HG02759 (cell line): ENCODE measurements around the gene PIGC.

Experiments
- ATAC-seq: cut with Tn5 transposase; IDR thresholded peaks from one replicate; pipeline ENCODE4 v1.9.1; 2021; ENCODE audit warnings: mild to moderate bottlenecking, moderate library complexity; ENCODE audit not compliant: unreplicated experiment

The PIGC gene

DNA sequence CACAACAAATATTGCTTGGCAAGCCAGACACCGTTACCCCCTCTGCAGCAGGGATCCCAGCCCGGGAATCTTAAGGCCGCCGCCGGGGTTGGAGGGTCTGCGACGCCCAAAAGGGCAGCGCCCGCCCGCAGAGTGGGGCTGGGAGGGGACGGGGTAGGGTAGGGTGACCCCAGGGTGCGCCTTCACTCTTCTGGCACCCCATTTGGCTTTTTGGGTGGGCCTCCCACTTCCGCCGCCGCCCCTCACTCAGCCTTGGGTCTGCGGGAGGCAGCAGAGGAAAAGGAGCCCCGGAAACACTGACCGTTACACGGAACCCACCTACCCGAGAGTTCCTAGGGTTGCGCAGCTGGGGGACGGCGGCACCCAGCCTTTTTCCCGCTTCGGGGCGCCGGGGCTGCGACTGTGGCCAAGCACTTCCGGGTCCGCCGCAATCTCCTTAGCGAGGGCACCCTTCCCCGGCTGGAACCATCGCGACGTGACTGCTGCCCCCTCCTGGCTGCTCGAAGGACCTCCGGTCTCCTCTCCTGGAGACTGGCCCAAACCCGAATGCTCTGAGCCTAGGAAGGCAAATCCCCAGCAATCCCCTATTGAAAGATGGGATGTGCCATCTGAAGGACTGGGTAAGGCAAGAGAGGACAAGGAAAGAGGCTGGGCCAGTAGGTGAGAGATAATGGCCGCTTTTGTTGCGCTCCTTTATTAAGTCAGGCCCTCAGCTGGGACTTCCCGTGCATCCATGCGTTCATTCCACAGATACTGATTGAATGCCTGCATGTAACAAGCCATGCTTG is at the start of gene PIGC:
Gene PIGC, minus strand, starts transcription at position 404 of the 788 bp plus-strand sequence. CDS start 1,447 bp downstream, outside the sequence.
- ATAC-seq, result peak; percentile 99

- ATAC-seq, result no peak
Observed at GRCh38 chr1:172492421-172492820, 48.6 kb upstream of the PIGC start.

GRCh38 chr1:172489847-172490246 is 46.0 kb upstream of the PIGC start:
- no peak for ATAC-seq

DNA sequence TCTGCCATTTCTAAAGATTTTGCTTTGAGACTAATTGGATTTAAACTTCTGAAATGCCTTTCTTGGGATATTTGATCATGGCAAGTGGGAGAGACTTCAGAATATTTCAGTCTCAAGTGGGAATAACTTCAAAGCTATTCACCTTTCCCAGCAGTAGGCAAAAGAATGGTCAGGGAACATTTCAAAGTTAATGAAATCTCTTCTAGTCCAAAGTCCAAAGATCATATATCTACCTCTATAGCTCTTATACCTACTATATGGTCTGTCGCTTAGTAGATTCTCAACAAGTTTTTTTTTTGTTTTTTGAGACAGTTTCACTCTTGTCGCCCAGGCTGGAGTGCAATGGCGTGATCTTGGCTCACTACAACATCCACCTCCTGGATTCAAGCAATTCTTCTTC is 44.5 kb upstream of the PIGC start:
- no peak for ATAC-seq

- ATAC-seq, result no peak
Observed at GRCh38 chr1:172487550-172487949, 43.7 kb upstream of the PIGC start.

- ATAC-seq, result no peak
Observed at GRCh38 chr1:172486805-172487454, 43.1 kb upstream of the PIGC start.

GRCh38 chr1:172485626-172486025 is 41.8 kb upstream of the PIGC start:
- no peak for ATAC-seq

DNA sequence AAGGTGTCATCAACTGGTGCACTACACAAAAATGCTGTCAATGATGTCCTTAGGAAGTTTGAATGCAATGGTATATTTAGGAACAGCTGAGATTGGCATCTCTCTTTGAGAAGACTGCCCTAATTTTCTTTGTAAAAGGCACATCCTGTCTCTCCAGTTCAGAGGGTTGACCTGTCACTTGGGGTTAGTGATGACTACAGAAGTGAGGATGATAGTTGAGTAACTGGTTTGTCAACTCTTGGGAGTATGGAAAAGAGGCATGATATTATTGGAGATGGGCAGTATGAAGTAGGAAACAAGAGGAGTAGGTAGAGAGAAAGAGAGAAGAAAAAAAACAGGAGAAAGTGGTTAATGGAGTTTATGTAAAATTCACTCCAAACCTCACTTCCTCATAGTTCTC is 40.4 kb upstream of the PIGC start:
- ATAC-seq, result no peak

DNA sequence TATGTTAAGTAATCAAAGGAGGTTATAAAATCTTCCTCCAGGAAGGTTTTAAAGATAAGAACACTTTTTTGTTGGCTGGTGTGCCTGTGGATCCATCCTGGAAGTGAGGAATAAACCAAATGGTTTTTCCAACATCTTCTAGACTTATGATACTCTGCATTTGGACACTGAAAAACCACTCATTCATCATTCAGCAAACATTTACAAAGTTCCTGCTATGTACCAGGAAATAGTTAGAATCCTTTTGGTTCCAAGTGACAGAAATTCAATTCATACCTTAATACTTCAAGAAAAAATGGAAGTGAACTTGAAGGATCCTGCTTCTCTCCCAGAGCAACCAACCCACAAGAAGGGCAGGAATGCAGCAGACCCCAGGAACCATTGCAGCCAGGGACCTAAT is 39.6 kb upstream of the PIGC start:
- no peak for ATAC-seq

DNA sequence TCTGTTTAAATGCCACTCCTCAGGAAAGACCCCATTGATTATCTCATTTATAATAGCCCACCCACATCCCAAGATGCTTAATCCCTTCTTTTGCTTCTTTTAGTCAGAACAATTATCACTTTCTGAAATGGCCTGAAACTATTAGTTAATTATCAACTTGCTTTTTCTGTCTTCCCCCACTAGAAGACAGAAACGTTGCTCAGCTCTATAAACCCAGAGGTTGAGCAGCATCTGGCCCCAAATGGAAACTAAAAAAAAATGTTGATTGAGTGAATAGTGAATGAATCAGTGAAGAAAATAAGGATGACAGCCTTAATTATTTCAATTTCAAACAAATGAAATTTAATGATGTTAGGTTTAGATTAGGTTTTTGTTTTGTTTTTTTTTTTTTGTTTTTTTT is 38.2 kb upstream of the PIGC start:
- ATAC-seq, result no peak

DNA sequence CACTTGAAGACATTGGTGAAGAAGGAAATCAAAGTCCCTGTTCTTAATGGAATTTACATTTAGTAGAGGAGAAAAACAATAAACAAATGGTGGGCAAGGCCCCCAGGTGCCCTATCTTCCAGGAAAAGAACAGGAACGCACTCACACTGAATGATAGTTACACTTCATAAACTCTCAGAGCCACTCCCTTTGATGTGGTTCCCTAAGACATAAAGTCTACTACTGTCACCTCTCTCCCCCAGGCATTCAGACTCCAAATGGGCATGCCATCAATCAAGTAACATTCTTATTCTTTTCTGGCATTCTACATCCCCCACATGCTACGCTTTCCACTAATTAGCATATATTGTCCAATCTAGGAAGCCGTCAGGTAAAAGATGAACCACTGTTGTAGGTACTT is 36.6 kb upstream of the PIGC start:
- no peak for ATAC-seq

DNA sequence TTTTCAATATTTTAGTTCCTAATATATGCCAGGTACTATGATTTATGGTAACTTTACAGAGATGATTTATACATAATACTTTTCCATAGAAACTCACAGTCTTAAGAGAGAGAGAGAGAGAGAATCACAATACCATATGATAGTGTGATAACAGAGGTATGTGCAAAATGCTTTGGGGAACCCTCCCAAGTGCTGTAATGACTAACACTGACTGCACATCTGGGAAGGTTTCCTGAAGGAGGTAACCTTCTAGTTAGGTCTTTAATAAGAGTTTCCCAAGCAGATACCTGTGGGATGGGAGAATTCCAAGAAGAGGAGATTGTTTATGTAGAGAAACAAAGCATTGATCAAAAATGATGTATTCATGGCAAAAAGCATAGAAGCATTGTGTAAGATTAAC is 34.6 kb upstream of the PIGC start:
- no peak for ATAC-seq

GRCh38 chr1:172477741-172478140 is 33.9 kb upstream of the PIGC start:
- ATAC-seq, result no peak

DNA sequence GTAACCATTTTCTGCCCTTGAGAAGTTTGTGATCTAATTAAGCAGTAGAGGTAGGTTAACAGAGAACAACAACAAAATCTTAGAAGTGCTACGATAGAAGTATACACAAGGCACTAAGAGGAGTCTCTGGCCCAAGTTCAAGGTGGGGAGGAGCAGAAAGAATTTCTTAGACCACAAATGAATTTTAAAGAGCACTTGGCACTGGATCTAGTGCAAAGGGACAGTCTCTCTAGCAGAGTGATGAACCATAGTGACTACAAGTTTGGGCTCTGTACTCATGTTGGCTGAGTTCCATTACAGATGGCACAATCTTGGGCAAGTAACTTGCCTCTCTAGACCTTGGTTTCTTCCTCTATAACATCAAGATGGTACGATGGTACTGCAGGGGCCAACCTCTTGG is 33.3 kb upstream of the PIGC start:
- no peak for ATAC-seq

DNA sequence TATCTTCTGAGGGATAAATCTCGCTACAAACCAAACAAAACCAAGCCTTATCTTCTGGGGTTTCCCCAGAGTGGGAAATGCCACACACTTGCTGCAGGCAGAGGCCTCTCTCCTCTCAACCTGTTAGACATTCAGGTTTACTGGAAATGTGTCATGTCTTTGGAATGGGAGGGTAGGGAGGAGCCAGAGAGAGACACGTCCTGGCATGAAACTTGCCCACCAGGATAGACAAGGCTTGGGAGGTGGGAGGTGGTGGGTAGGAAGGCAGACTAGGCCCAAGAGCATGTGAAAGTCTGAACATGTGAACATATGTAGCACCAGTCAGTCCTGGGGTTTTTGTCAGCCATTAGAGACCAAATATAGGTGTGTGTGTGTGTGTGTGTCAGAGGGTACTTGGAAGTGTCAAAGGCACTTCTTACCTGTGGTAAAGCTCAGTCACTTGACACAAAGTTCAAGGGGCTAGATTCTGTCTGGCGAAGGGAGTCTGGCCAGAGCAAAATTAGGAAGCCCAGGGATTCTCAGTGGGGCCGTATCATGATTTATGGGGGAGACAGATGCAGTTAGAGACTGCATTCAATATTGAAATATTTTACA is 32.4 kb upstream of the PIGC start:
- no peak for ATAC-seq

GRCh38 chr1:172473842-172474241 is 30.0 kb upstream of the PIGC start:
- no peak for ATAC-seq

- ATAC-seq, result no peak
Observed at GRCh38 chr1:172473302-172473701, 29.4 kb upstream of the PIGC start.

DNA sequence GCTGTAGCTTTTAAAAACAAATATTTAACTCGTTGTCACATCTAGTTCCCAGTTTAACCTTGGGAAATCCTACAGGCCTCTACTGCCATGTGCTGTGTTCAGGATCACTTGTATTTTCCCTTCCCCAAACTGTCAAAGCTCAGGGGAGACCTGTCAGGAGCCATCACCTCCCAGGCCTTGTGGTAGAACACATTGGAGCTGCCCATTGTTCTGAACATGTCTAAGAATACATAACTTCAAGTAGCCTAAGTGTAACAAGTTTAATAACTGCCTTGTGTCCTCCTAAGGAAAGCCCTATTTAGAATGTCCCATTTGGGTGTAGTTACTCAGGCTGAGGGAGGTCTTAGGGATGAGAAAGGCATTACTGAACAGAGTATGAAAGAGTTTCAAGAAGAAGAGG is 28.6 kb upstream of the PIGC start:
- no peak for ATAC-seq

GRCh38 chr1:172471666-172472065 is 27.8 kb upstream of the PIGC start:
- ATAC-seq, result no peak

- no peak for ATAC-seq
Observed at GRCh38 chr1:172470149-172470548, 26.3 kb upstream of the PIGC start.

- no peak for ATAC-seq
Observed at GRCh38 chr1:172469717-172470116, 25.8 kb upstream of the PIGC start.

GRCh38 chr1:172468296-172468695 is 24.4 kb upstream of the PIGC start:
- no peak for ATAC-seq
